HG03521 (cell line): ENCODE results near the gene WASHC2C.
"Not testable (repeated sequence)": the region's sequence is repeated elsewhere in the genome, so short reads cannot be mapped to it uniquely, and the experiment has no call there.

Experiments used
- ATAC-seq: cut with Tn5 transposase; IDR thresholded peaks from one replicate; pipeline ENCODE4 v1.9.1; 2021; ENCODE audit warnings: mild to moderate bottlenecking, moderate library complexity; ENCODE audit not compliant: unreplicated experiment

WASHC2C gene

GRCh38 chr10:45757661-45758396 lies 30.8 kb downstream of the WASHC2C start:
- not testable (repeated sequence) for ATAC-seq

GRCh38 chr10:45761622-45762021 lies 34.6 kb downstream of the WASHC2C start:
- ATAC-seq: not testable (repeated sequence)

- ATAC-seq: not testable (repeated sequence)
Measured at GRCh38 chr10:45763037-45763436, 36.0 kb downstream of the WASHC2C start.

GRCh38 chr10:45768334-45768733 lies 41.3 kb downstream of the WASHC2C start:
- ATAC-seq: not testable (repeated sequence)

- ATAC-seq: not testable (repeated sequence)
Measured at GRCh38 chr10:45771757-45772461, 44.8 kb downstream of the WASHC2C start.

GRCh38 chr10:45786217-45786616 lies 59.2 kb downstream of the WASHC2C start:
- ATAC-seq: not testable (repeated sequence)

GRCh38 chr10:45787212-45787741 lies 60.2 kb downstream of the WASHC2C start:
- ATAC-seq: not testable (repeated sequence)

- ATAC-seq: not testable (repeated sequence)
Measured at GRCh38 chr10:45789991-45790390, 62.9 kb downstream of the WASHC2C start.

- ATAC-seq: not testable (repeated sequence)
Measured at GRCh38 chr10:45790694-45791426, 63.8 kb downstream of the WASHC2C start.

GRCh38 chr10:45794761-45795160 lies 67.7 kb downstream of the WASHC2C start:
- ATAC-seq: not testable (repeated sequence)

- not testable (repeated sequence) for ATAC-seq
Measured at GRCh38 chr10:45803060-45804010, 76.3 kb downstream of the WASHC2C start.

GRCh38 chr10:45804996-45805395 lies 77.9 kb downstream of the WASHC2C start:
- ATAC-seq: not testable (repeated sequence)

- ATAC-seq: no peak
Measured at GRCh38 chr10:45809837-45810236, 82.8 kb downstream of the WASHC2C start.

- ATAC-seq: no peak
Measured at GRCh38 chr10:45811075-45811474, 84.0 kb downstream of the WASHC2C start.

- not testable (repeated sequence) for ATAC-seq
Measured at GRCh38 chr10:45812959-45813358, 85.9 kb downstream of the WASHC2C start.

GRCh38 chr10:45814146-45814545 lies 87.1 kb downstream of the WASHC2C start:
- ATAC-seq: not testable (repeated sequence)

- no peak for ATAC-seq
Measured at GRCh38 chr10:45817130-45817859, 90.2 kb downstream of the WASHC2C start.

- ATAC-seq: no peak
Measured at GRCh38 chr10:45817912-45818311, 90.8 kb downstream of the WASHC2C start.

GRCh38 chr10:45819552-45819951 lies 92.5 kb downstream of the WASHC2C start:
- no peak for ATAC-seq
